ENCODE results near the gene CERT1.

CERT1 gene

DNA sequence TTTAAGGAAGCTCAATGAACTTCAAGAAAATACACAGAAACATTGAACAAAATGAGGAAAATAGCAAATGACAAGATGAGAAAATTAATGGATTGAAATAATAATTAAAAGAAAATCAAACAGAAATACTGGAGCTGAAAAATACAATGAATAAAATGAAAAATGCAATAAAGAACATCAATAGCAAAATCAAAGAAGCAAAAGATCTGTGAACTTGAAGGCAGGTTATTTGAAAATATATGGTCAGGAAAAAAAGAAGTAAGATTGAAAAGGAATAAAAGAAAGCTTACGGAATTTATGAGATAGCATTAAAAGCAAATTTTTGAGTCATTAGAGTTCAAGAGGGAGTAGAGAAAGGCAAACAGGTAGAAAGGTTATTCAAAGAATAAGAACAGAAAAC is 42.4 kb downstream of the CERT1 start:
- DNase-seq = no peak

DNA sequence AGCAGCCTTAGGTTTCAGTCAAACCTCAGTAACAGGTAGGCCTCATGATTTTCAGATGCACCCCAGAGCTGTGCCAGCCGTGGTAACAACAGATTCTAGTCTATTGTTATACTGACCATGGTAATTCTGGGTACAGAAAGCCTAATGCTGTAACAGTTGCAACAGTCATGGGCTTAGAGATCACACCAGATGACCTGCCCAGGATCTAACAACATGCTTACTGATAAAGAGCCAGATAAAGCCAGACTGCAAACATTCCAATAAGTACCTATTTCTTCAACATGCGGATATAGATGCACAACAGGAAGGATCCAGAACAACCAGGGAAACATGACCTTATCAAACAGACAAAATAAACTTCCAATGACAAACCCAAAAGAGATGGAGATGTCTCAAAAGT is 42.8 kb downstream of the CERT1 start:
- no peak for DNase-seq

DNA sequence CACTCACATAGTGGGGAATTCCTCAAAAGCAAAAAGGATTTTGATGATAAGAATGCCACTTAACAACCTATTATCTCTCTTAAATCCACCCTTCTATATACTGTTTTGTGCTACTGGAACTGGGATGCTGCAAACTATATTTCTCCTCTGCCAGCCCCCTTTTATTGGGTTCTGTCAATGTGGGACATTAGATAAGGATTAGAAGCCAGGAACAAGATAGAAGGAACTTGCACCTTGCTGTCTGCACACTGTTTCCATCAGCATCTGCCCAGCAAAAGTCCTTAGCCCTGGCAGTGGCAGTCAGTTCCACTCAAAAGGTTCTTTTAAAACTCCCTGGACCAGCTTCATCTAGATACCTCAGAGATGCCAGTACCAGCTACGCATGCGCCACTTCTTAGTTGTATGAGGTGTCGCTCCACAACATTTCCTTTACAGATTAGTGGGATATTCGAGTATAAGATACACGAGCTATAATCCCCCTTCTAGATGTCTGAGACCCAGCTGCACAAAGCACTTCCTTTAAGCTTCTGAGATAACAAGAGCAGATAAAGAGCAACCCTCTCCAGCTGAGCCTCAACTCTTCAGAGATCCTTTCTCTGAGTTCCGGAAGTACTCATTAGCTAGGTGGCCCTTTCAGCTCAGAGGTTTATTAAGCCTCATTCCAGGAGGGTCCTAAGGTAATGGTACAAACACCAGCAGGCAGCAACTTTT is 45.3 kb downstream of the CERT1 start:
- DNase-seq = no peak

DNA sequence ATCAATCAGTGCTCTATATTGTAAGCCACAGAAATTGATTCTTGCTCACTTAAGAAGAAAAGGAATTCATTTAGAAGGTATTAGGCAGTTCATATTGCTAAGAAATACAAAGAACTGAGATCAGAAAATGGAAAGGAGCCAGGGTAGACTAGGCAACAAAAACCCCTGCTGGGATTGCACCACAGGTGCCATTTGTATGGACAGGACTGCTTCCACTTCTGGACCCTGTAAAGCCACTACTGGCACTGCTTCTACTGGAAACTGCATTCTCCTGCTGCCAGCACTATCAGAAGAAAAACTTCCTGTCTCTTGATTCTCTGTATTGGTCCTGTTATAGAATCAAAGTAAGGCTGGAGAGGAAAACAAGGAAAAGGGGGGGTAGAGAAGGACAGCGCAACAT is 45.9 kb downstream of the CERT1 start:
- DNase-seq = no peak

DNA sequence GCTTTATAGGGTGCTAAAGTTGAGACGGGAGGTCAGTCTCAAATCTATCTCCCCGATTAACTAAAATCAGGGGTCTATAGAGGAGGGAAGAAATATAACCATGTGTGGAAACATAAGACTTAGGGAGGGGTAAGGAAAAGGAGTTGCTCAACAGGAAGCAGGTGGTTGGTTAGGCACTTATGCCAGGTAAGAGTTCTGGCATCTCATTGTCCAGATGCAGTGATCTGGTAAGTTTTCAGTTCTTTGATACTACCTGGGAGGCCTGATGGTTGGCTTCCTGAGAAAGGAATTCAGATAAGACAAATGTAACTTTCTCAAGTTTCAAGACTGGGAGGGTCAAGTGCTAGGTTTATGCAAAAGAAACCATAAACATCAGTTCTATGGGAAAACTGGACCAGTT is 47.7 kb downstream of the CERT1 start:
- no peak for DNase-seq

DNA sequence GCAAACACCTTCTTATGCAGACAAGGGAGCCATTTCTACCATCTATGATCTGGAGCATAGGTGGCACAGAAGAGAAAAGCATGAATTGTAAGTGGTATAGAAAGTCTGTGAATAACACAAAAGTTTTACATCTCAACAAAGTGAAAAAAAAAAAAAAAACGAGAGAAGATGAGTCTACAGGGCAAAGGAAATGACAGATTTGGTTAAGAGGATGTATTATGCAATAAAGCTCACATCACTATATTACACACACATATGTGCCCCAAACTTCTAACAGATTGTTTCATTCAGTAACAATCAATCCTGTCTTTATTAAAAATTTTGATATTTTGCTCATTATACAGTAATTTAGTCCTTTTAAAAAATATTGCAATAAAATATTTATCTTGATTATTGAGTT is 49.8 kb downstream of the CERT1 start:
- DNase-seq = no peak

DNA sequence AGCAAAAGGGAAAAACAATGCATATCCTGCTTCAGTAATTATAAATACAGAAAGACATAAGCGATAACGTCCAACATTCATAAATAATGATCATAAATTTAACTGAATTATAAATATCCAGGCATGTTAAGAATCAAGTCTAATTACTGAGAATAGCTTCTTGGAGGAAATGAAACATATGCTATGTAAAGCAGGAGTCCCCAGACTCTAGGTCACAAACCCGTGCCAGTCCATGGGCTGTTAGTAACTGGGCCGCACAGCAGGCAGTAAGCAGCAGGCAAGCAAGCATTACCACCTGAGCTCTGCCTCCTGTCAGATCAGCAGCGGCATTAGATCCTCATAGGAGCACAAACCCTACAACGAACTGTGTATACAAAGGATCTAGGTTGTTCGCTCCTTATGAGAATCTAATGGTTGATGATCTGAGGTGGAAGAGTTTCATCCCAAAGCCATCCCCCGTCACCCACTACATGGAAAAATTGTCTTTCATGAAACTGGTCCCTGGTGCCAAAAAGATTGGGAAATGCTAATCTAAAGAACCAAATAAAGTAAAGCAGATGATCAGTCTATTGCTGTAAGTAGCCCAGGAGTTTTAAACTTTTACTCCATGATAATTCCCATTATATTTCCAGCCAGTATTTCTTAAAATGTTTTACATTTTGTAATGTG is 50.4 kb downstream of the CERT1 start:
- DNase-seq = no peak

DNA sequence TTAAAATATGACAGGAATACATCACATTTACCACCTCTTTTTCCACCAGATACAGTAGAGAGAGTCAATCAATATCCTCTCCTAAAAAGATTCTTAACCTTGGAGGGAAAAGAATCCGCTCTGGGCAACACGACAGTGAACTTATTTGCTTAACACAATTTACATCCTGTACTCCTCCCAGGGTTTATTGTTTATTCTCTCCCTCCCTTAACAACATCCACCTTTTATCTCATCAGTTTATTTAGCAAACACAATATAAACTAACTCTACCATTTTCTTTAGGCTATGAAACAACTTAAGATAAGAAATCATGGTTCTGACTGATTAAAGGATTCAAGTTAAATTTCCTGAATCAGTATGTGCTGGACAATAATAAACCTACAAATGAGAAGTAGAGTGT is 50.9 kb downstream of the CERT1 start:
- DNase-seq = no peak

DNA sequence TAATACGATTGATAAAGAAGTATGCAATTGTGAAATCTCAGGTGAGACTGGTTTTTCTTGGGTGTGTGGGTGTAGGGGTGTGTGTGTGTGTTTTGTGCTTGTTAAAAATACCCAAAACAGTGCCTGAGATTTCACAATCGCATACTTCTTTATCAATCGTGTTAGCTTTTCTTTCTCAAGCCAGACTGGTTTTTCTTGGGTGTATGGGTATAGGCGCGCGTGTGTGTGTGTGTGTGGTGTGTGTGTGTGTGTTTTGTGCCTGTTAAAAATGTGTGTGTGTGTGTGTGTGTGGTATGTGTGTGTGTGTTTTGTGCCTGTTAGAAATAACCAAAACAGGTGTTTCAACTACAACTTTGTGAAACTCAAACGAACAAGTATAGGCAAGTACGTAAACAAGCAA is 53.7 kb downstream of the CERT1 start:
- DNase-seq = no peak

DNA sequence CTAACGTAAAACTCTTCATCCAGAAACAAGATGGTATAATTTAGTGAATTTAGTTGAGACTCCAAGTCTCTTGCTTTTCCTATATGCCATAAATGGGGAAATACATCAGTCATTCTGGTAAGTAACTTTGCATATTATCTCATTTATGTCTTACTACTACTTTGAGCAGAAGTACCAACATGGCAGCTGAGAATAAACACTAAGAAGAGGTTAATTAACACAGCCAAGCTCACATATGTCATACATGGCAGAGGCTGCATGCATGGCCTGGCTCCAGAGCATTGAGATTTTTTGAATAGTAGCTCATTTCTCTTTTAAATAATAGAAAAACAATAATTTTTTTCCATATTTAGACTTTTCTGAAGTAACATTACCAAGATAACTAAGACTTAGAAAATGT is 54.3 kb downstream of the CERT1 start:
- no peak for DNase-seq

DNA sequence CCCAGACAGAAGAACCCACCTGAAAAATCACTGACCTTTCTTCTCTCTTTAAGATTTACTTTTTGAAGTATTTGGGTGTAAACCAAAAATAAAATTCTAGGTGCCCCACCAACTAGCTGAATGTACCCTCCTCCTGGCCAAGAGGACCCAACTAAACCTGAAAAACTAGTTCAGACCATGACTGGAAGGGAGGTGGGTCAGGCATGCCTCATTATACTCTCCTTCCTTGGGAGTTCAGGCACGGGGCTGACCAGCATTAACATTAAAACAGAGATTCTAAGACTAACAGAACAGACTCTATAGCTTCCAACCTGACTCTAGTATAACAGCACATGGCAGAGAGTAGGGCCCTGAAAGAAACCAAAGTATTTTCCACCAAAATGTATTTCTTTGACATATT is 61.4 kb downstream of the CERT1 start:
- DNase-seq = no peak

DNA sequence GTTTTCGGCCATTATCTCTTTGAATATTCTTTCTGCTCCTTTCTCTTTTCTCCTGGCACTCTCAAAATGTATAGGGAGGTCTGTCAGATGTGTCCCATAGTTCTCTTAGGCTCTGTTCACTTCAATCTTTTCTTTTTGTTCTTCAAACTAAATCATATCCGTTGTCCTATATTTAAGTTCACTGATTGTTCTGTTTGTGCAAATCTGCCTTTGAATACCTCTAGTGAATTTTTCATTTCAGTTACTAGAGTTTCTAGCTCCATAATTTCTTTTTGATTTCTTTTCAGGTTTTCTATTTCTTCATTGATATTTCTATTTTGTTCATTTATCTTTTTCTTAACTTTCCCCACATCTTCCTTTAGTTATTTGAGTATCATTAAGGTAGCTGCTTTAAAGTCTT is 65.4 kb downstream of the CERT1 start:
- DNase-seq = no peak

DNA sequence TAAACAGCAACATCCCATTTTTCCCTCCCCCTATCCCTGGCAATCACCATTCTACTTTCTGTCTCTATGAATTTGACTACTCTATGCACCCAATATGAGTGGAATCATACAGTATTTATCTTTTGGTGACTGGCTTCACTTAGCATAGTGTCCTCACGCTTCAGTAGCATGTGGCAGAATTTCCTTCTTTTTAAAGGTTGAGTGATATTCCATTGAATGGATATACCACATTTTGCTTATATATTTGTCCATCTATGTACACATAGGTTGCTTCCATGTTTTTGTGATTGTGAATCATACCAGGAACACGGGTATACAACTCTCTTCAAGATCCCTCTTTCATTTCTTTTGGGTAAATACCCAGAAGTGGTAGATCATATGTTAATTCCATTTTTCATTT is 69.9 kb downstream of the CERT1 start:
- no peak for DNase-seq

DNA sequence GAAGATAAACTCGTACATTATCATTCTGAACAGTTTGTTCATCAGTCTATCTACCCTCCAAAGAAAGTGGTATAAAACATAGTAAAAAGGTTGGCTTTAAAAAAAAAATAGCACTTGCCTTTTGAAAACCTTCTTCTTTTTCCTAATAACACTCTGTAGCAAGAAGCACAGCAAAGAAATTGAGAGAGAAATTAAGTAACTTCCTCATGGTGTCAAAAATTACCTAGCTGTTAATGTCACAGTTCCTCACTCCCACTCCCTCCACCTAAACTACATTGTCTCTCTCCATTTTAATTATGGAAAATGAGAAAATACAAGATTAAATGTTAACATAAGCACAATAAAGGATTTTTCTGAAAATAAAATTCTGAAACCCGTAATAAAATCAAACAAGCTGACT is 72.2 kb downstream of the CERT1 start:
- DNase-seq = no peak

DNA sequence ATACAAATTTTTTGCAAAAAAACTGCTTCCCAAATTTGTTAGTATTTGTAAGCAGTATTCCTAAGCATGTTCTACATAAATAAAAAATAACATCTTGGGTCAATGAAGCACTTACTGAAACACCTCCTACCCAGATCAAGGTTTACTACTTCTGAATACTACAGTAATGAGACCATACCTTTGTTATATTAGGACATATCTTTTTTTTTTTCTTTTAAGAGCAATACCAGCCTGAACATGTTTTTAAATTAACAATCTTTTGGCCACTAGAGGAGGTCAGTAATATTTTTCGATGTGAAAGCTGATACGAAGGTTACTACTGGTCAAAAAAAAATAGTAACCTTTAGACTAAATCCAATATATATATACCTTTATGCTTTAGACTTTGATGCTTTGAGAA is 72.7 kb downstream of the CERT1 start:
- DNase-seq = no peak

DNA sequence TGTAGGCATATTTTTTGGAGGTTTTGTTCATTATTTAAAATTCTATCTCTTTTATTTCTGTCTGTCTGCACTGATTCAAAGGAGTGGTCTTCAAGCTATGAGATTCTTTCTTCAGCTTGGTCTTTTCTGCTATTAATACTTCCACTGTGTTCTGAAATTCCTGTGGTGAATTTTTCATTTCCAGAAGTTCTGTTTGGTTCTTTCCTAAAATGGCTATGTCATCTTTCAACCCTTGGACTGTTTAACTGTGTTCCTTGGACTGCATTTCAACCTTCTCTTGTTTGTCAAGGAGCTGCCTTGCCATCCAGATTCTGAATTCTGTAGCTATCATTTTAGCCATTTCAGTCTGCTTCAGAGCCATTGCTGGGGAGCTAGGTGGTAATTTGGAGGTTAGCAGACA is 76.3 kb downstream of the CERT1 start:
- DNase-seq = no peak

DNA sequence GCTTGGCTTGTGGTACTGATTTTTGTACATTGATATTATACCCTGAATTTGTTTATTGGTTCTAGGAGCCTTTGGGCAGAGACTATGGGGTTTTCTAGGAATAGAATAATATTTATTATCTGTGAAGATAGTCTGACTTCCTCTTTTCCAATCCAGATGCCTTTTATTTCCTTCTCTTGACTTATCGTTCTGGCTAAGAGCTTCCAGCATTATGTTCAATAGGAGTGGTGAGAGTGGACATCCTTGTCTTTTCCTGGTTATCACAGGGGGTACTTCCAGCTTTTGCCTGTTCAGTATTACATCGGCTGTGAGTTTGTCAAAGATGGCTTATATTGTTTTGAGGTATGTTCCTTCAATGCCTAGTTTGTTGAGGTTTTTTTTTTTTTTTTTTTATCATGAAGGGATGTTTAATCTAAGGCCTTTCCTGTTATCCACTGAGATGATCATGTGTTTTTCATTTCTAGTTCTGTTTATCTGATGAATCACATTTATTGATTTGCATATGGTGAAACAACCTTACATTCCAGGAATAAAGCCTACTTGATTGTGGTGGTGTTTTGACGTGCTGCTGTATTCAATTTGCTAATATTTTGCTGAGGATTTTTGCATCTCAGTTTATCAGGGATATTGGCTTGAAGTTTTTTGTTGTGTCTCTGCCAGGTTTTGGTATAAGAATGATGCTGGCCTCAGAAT is 77.5 kb downstream of the CERT1 start:
- DNase-seq = no peak

DNA sequence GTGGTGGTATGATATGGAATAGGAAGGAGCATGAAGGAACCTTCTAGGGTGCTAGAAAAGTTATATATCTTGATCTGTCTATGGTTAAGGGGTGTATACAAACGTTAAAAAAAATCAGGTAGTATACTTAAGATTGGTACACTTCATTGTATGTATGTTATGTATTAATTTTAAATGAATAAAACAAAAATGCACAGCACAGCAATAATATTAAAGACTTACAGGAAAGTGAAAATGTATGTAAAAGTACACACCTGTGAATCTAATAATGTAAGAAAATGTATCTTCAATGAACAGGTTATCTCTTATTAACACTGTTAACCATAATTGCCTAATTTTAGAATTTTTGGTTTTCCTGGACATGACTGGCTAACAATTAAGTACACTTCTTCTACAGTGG is 97.2 kb downstream of the CERT1 start:
- DNase-seq = no peak

DNA sequence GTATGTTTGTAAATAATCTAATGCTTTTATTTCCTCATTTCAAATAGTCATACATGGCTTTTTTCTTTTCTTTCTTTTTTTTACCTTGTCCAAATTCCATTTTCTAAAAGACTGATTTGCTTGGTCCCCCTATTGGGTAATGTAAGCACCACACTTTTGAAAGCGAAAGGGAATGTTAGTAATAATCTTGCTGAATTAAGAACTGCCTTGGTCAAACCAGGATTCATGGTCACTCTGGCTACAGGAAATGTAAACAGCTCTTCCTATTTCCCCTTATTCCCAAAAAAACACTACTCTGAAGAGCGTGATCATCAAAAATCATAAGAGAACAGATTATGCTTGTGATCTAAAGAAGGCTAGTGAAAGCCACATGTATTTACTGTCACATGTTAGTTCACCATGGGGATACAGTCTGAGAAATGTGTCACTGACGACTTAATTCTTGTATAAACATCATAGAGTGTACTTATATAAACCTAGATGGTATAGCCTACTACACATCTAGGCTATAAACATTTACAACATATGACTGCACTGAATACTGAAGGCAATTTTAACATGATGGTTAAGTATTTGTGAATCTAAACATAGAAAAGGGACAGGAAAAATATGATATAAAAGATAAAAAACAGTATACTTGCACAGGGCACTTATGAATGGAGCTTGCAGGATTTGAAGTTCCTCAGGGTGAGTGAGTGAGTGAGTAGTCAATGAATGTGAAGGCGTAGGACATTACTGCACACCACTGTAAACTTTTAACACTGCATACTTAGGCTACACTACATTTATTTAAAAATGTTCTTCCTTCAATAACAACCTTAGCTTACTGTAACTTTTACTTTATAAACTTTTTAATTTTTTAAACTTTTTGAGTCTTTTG is 99.1 kb downstream of the CERT1 start:
- no peak for DNase-seq

DNA sequence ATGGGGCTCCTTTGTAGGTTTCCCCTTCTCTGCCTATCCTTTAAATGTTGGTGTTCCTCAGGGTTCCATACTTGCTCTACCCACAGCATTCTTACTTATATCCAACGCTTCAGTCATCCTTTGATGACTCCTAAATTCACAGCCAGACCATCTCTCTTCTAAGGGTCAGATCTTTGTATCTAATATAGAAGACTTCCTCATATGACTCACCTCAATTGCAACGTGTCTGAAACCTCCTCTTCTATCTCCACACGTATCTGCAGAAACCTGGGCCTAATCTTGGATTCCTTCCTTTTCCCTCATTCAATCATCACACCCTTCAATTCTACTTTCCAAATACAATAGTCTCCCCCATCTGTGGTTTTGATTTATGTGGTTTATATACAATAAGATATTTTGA is 106.1 kb downstream of the CERT1 start:
- DNase-seq = no peak

DNA sequence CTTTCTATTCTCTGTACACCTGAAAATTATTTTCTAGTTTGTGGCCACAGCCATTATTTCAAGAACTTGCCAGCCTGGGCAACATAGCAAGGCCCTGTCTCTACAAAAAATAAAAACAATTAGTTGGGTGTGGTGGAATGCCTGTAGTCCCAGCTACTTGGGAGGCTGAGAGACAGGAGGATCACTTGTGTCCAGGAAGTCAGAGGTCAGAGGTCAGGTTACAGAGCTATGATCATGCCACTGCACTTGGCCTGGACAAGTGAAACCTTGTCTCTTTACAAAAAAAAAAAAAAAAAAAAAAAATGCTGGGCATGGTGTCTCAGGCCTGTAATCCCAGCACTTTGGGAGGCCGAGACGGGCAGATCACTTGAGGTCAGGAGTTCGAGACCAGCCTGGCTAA is 116.2 kb downstream of the CERT1 start:
- no peak for DNase-seq

DNA sequence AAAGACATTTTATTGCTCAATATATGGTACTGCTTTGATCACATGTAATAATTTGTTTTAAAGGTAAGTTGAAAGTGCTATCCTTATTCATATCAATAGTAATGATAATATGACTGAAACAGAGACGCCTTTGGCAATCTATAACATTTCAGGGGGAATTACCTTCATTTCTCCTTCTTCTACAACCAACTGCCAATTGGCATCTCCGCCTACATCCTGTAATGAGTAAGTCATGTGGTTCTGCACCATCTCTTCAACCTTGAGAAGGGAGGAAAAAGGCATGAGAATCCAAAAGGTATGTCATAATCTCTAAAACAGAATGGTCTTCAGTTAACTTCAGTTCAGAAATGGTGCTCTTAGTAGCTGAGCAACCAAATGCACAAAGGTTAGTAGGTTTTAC is 122.0 kb downstream of the CERT1 start:
- DNase-seq = no peak

DNA sequence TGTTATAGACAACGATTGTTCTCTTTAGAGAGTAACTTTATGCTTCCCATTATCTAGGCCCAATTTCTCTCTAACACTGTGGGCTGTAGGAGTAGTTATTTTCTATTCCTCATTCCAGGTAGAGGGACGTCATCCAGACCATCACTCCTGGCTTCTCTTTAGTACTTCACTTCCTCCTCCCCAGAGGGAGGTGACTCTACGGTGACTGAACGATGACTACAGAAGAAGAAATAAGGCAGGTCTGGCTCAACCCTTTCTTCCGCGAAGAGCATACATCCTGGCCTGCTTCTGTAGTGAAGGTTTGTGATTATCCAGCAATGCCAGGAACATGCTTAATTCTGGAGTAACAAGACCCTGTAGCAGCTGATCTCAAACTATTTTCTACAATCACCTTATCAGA is 123.6 kb downstream of the CERT1 start:
- no peak for DNase-seq
